ENCODE results near the gene CYP46A1.

GRCh38 chr14:99668307-99669295 lies 15.5 kb upstream of the CYP46A1 start:
- TF ChIP-seq REST (IDR thresholded peaks at IDR 0.05; ENCODE audit: insufficient read depth in 1 of 2, low read depth in 2 of 2, low read length in 2 of 2) (no peak), POLR2AphosphoS5 (IDR thresholded peaks at IDR 0.05; ENCODE audit: low read depth, low read length) (no peak), TAF1 (IDR thresholded peaks at IDR 0.05; ENCODE audit: borderline replicate concordance, insufficient read depth, low read length) (no peak)
